Endothelial cell of umbilical vein (primary cell): ENCODE data around the gene ANAPC13. TPM values are rescaled to one million over a fixed set of nuclear protein-coding genes. Genes with fewer than 3 reads are reported as not detected.

Source experiments
- BruUV-seq: library from RNA; stranded (reverse); fragments of 400-500 nt; replicated peaks from 2 replicates; lab custom pipeline; 2021; lab: Mats Ljungman, UMichigan
- CTCF ChIA-PET: fragments of 300-600, 350-600 bp; sonication (Branson Sonifier 250); formaldehyde crosslinking; loops from one replicate; lab custom pipeline; 2021; ENCODE audit warnings: antibody characterized with exemption, inconsistent platforms; lab: Charles Lee
- POLR2A ChIA-PET: fragments of 300-600, 350-600 bp; sonication (Branson Sonifier 250); formaldehyde crosslinking; loops from one replicate; lab custom pipeline; 2021; ENCODE audit warnings: antibody characterized with exemption, inconsistent platforms; lab: Charles Lee
- DNase-seq: peaks from one replicate; pipeline ENCODE4 v3.0.0-alpha.2; 2011; ENCODE audit warnings: low read depth, low spot score
- FAIRE-seq: peaks from 2 replicates; lab custom pipeline; 2011; peaks lifted over from hg19 to GRCh38; lab: Jason Lieb, UNC
- H2AFZ ChIP-seq: 2 replicates; pipeline ENCODE4 v1.6.0; 2012; ENCODE audit warnings: low read depth, low read length, control low read depth, inconsistent platforms
- H3K27ac ChIP-seq: 2 replicates; pipeline ENCODE4 v1.5.1; 2011; ENCODE audit warnings: low read depth, mild to moderate bottlenecking, control low read depth, low read length, moderate library complexity; ENCODE audit not compliant: insufficient read depth
- H3K27me3 ChIP-seq, 2 experiments: 2 replicates each; pipeline versions ENCODE4 v1.6.0 to v1.6.1; 2011; ENCODE audit warnings: low read length in 2 of 2, mixed read lengths in 1 of 2; ENCODE audit not compliant: control insufficient read depth in 2 of 2, insufficient read depth in 2 of 2
- H3K36me3 ChIP-seq, 2 experiments: 2 replicates in 1 of 2; 3 replicates in 1 of 2; pipeline ENCODE4 v1.5.1; 2011; ENCODE audit warnings: low read length in 2 of 2, mild to moderate bottlenecking in 1 of 2, moderate library complexity in 1 of 2; ENCODE audit not compliant: control insufficient read depth in 2 of 2, insufficient read depth in 2 of 2; ENCODE audit errors: extremely low read depth in 1 of 2
- H3K4me1 ChIP-seq: 3 replicates; pipeline ENCODE4 v1.5.1; 2011; ENCODE audit warnings: mild to moderate bottlenecking, low read length; ENCODE audit not compliant: control insufficient read depth, insufficient read depth; ENCODE audit errors: extremely low read depth
- H3K4me2 ChIP-seq: 2 replicates; pipeline ENCODE4 v1.6.1; 2011; ENCODE audit warnings: low read length, control low read depth, mixed read lengths; ENCODE audit not compliant: insufficient read depth
- H3K4me3 ChIP-seq, 3 experiments: fragments of 200-600 bp in 1 of 3; sonication (generic), shearing (Covaris generic) in 1 of 3; replicated peaks in 1 of 3; 2 replicates each; pipeline ENCODE4 v1.5.1; 2011 to 2016; ENCODE audit warnings: control low read depth in 3 of 3, low read length in 3 of 3, mild to moderate bottlenecking in 2 of 3, inconsistent platforms in 1 of 3, low read depth in 1 of 3, moderate library complexity in 1 of 3; ENCODE audit not compliant: insufficient read depth in 1 of 3
- H3K79me2 ChIP-seq: 2 replicates; pipeline ENCODE4 v1.6.0; 2012; ENCODE audit warnings: low read length, inconsistent platforms; ENCODE audit not compliant: control insufficient read depth, insufficient read depth
- H3K9ac ChIP-seq: replicated peaks from 2 replicates; pipeline ENCODE3; 2011; ENCODE audit warnings: low read length, control low read depth; ENCODE audit not compliant: insufficient read depth; ENCODE audit errors: extremely low read depth
- H3K9me1 ChIP-seq: replicated peaks from 3 replicates; pipeline ENCODE4 v1.6.0; 2011; ENCODE audit warnings: mild to moderate bottlenecking, low read length; ENCODE audit not compliant: control insufficient read depth, insufficient read depth; ENCODE audit errors: extremely low read depth
- H3K9me3 ChIP-seq: replicated peaks from 2 replicates; pipeline ENCODE4 v1.5.1; 2012; ENCODE audit warnings: low read length, inconsistent platforms; ENCODE audit not compliant: control insufficient read depth, insufficient read depth
- H4K20me1 ChIP-seq: replicated peaks from 2 replicates; pipeline ENCODE3; 2011; ENCODE audit warnings: mild to moderate bottlenecking, low read length; ENCODE audit not compliant: control insufficient read depth, insufficient read depth; ENCODE audit errors: extremely low read depth
- CTCF ChIP-seq, 2 donors: IDR thresholded peaks; 1 replicate in 1 of 2; 2 replicates in 1 of 2; pipeline ENCODE4 v1.5.1; 2011; ENCODE audit warnings: low read length in 2 of 2, mild to moderate bottlenecking in 2 of 2, moderate library complexity in 2 of 2, control low read depth in 1 of 2, inconsistent platforms in 1 of 2, low read depth in 1 of 2; ENCODE audit not compliant: insufficient read depth in 1 of 2; ENCODE audit errors: extremely low read depth in 1 of 2
- EZH2 ChIP-seq: IDR thresholded peaks from 2 replicates; pipeline ENCODE4 v1.6.1; 2012; ENCODE audit warnings: borderline replicate concordance, low read depth, mild to moderate bottlenecking, moderate library complexity, low read length, inconsistent platforms; ENCODE audit not compliant: severe bottlenecking
- FOS ChIP-seq: IDR thresholded peaks from 2 replicates; pipeline ENCODE4 v1.6.1; 2011; ENCODE audit warnings: mild to moderate bottlenecking, low read length, moderate library complexity, borderline replicate concordance; ENCODE audit not compliant: insufficient read depth
- GATA2 ChIP-seq: IDR thresholded peaks from 2 replicates; pipeline ENCODE4 v1.7.0; 2011; ENCODE audit warnings: low read depth, mild to moderate bottlenecking, moderate library complexity, mixed read lengths, low read length; ENCODE audit not compliant: insufficient read length, insufficient read depth
- JUN ChIP-seq: IDR thresholded peaks from 2 replicates; pipeline ENCODE4 v1.6.1; 2011; ENCODE audit warnings: borderline replicate concordance, low read depth; ENCODE audit not compliant: insufficient read length, insufficient read depth
- MAX ChIP-seq: IDR thresholded peaks from 2 replicates; pipeline ENCODE4 v1.6.1; 2011; ENCODE audit not compliant: insufficient read depth, insufficient read length
- MYC ChIP-seq: IDR thresholded peaks from one replicate; pipeline ENCODE4 v1.6.1; 2011; ENCODE audit warnings: mild to moderate bottlenecking, low read depth, low read length
- POLR2A ChIP-seq: IDR thresholded peaks from 2 replicates; pipeline ENCODE4 v1.6.1; 2012; ENCODE audit warnings: low read depth, mild to moderate bottlenecking, control low read depth, low read length
- POLR2AphosphoS5 ChIP-seq: IDR thresholded peaks from 2 replicates; pipeline ENCODE4 v1.6.1; 2012; ENCODE audit warnings: low read depth, mild to moderate bottlenecking, control low read depth, low read length, moderate library complexity; ENCODE audit not compliant: insufficient read depth
- dilution Hi-C: fragments of 300-500 bp; cut with MboI; formaldehyde crosslinking; loops from one replicate; pipeline ENCODE4 v1.15.0; 2019; ENCODE audit warnings: low sequenced_read_pairs; ENCODE audit not compliant: extremely low pct_ligation_motif_present
- intact Hi-C: fragments of 100-400 bp; cut with micrococcal nuclease; formaldehyde crosslinking; loops from one replicate; pipeline ENCODE4 v1.10.0; 2022
- polyA plus RNA-seq, 4 experiments: library from polyadenylated mRNA; depleted of rRNA in 3 of 4; stranded (reverse) in 3 of 4; unstranded in 1 of 4; fragments of >200 nt; gene quantifications; 2 replicates each; pipeline versions ENCODE4 v1.2.1 to v1.2.3, GENCODE V29; 2011 to 2012; ENCODE audit warnings: missing spikeins in 1 of 4
- total RNA-seq: library from RNA; stranded (reverse); gene quantifications from 2 replicates; pipeline ENCODE4 v1.2.3, GENCODE V29; 2021

The ANAPC13 gene
- total and polyA plus RNA-seq, 2 donors (not counting 3 experiments of a cell fraction or from before 2014, with no cell fraction given) = 48.4 to 50.8 TPM

- ChIA-PET CTCF (no interaction called here), POLR2A (no interaction called here)
- BruUV-seq = no TSS peak
- TF ChIP-seq EZH2 = no peak
- no peak for TF ChIP-seq MYC
- no peak for TF ChIP-seq GATA2
- no peak for TF ChIP-seq CTCF (IDR thresholded peaks at IDR 0.05; ENCODE audit: extremely low read depth in 1 of 2, insufficient read depth in 1 of 2, low read depth in 1 of 2, low read length in 2 of 2)
- TF ChIP-seq POLR2AphosphoS5 = no peak
- TF ChIP-seq POLR2A = no peak
- TF ChIP-seq MAX = no peak
- TF ChIP-seq FOS = no peak
- TF ChIP-seq JUN = no peak
- Histone ChIP-seq H2AFZ (no peak overlapping the region), H3K27ac (no peak overlapping the region), H3K36me3 (no peaks in the 10 kb centered on the region), H3K27me3 (peaks cover 10 to 11% of the 10 kb centered on the region in 2 experiments), H3K9me3 (no peaks in the 10 kb centered on the region), H3K9me1 (no peaks in the 10 kb centered on the region), H3K9ac (no peak overlapping the region), H3K4me1 (peaks cover 17% of the 10 kb centered on the region), H4K20me1 (no peaks in the 10 kb centered on the region), H3K4me3 (no peak overlapping the region), H3K79me2 (no peaks in the 10 kb centered on the region), H3K4me2 (no peak overlapping the region)
- dilution Hi-C loops = no loop called here
- DNase-seq (no peak), FAIRE-seq (no peak)
- intact Hi-C loops = no loop called here
These were observed 44.0 kb downstream of the ANAPC13 start for GRCh38 chr3:134441821-134442220.
